ENCODE measurements around the gene IER5L.

IER5L gene

GRCh38 chr9:129150122-129150521, 27.9 kb downstream of the IER5L start:
- DNase-seq (ENCODE audit: low spot score) = no peak
- H3K36me3 Mint-ChIP-seq (ENCODE audit: low read depth) = peaks cover 9% of the 10 kb centered on the region
- peaks cover 5% of the 10 kb centered on the region for H3K4me1 Mint-ChIP-seq (ENCODE audit: low read depth)
- H3K4me3 Mint-ChIP-seq = no peak overlapping the region
- no peaks in the 10 kb centered on the region for H3K27me3 Mint-ChIP-seq (ENCODE audit: low read depth)
- H3K27ac Mint-ChIP-seq = no peak overlapping the region
- no peaks in the 10 kb centered on the region for H3K9me3 Mint-ChIP-seq

GRCh38 chr9:129149442-129149841, 28.6 kb downstream of the IER5L start:
- DNase-seq (ENCODE audit: low spot score) = no peak
- peaks cover 5% of the 10 kb centered on the region for H3K4me1 Mint-ChIP-seq (ENCODE audit: low read depth)
- H3K9me3 Mint-ChIP-seq = no peaks in the 10 kb centered on the region
- no peak overlapping the region for H3K4me3 Mint-ChIP-seq
- peak overlapping the region; percentile 69 for H3K27ac Mint-ChIP-seq
- H3K36me3 Mint-ChIP-seq (ENCODE audit: low read depth) = peaks cover 9% of the 10 kb centered on the region
- no peaks in the 10 kb centered on the region for H3K27me3 Mint-ChIP-seq (ENCODE audit: low read depth)

DNA sequence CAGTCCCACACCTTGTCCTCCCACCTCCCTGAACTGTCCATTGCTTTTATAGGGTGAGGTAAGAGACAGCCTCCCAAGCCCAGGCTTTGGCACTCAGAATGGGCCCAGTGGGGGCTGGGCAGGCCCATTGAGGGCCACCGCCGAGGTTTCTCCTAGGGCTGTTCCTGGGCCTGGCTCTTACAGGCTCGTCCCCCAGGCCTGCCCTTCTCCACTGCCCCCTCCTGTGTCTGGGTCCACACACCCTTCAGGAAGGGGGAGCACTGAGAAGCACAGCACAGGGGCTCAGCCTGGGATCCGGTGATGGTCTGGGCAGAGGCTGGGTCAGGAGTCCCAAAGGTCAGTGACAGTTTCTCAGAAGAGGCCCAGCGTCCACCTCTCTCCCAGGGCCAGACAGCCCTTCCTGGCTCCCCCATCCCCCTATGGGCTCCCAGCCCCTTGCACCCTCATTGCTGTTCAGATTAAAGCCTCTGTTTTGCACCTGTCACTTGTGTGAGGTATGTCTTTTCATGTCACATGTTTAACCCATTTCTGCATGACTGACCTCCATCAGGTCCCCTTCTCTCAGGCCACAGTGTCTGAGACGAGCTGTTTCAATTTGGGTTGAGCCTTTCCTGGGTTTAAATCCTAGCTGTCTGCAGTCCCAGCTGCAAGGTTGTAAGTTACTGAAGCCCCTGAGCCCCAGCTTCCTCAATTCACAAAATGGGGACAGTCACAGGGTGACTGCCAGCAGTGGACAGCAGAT, 29.4 kb downstream of the IER5L start:
- peaks cover 8% of the 10 kb centered on the region for H3K4me1 Mint-ChIP-seq (ENCODE audit: low read depth)
- H3K27ac Mint-ChIP-seq = no peak overlapping the region
- no peak overlapping the region for H3K4me3 Mint-ChIP-seq
- H3K36me3 Mint-ChIP-seq (ENCODE audit: low read depth) = peaks cover 14% of the 10 kb centered on the region
- no peaks in the 10 kb centered on the region for H3K27me3 Mint-ChIP-seq (ENCODE audit: low read depth)
- H3K9me3 Mint-ChIP-seq = no peaks in the 10 kb centered on the region
- DNase-seq (ENCODE audit: low spot score) = no peak

DNA sequence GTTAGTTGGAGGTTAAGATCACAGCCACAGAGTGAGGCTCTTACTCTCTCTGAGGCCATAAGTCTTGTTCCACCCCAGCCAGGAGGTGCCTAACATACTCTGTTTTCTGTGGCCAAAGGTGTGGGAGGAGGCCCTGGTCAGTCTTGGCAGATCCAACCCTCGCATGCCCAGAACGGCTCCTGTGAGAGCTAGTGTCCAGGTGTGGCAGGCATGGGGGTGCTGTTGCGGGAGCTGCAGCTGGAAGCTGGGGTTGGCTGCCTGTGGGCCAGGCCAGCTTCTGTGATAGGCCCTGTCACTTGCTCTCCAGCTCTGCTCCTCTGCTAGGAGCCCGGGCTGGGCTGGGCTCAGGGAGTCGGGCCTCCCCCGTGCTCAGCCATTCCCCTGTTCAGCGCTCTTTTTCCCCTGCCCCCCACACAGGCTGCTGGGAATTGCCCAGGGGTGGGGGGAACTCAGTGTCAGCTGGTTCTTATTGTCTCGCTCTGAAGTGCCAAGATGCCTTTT, 31.6 kb downstream of the IER5L start:
- H3K27me3 Mint-ChIP-seq (ENCODE audit: low read depth) = no peaks in the 10 kb centered on the region
- peaks cover 22% of the 10 kb centered on the region for H3K4me1 Mint-ChIP-seq (ENCODE audit: low read depth)
- H3K27ac Mint-ChIP-seq = peak overlapping the region; percentile 17
- no peak for DNase-seq (ENCODE audit: low spot score)
- peaks cover 21% of the 10 kb centered on the region for H3K36me3 Mint-ChIP-seq (ENCODE audit: low read depth)
- H3K9me3 Mint-ChIP-seq = no peaks in the 10 kb centered on the region
- no peak overlapping the region for H3K4me3 Mint-ChIP-seq

GRCh38 chr9:129145841-129146292, 32.2 kb downstream of the IER5L start:
- Mint-ChIP-seq H3K4me1 (ENCODE audit: low read depth) (peaks cover 27% of the 10 kb centered on the region), H3K27me3 (ENCODE audit: low read depth) (no peaks in the 10 kb centered on the region), H3K27ac (no peak overlapping the region), H3K36me3 (ENCODE audit: low read depth) (peaks cover 21% of the 10 kb centered on the region), H3K4me3 (no peak overlapping the region), H3K9me3 (no peaks in the 10 kb centered on the region)
- DNase-seq (ENCODE audit: low spot score) = no peak

- Mint-ChIP-seq H3K4me1 (ENCODE audit: low read depth) (peaks cover 32% of the 10 kb centered on the region), H3K27me3 (ENCODE audit: low read depth) (no peaks in the 10 kb centered on the region), H3K9me3 (no peaks in the 10 kb centered on the region), H3K27ac (no peak overlapping the region), H3K4me3 (no peak overlapping the region), H3K36me3 (ENCODE audit: low read depth) (peaks cover 21% of the 10 kb centered on the region)
- no peak for DNase-seq (ENCODE audit: low spot score)
Measured at GRCh38 chr9:129145316-129145715, 32.7 kb downstream of the IER5L start.

DNA sequence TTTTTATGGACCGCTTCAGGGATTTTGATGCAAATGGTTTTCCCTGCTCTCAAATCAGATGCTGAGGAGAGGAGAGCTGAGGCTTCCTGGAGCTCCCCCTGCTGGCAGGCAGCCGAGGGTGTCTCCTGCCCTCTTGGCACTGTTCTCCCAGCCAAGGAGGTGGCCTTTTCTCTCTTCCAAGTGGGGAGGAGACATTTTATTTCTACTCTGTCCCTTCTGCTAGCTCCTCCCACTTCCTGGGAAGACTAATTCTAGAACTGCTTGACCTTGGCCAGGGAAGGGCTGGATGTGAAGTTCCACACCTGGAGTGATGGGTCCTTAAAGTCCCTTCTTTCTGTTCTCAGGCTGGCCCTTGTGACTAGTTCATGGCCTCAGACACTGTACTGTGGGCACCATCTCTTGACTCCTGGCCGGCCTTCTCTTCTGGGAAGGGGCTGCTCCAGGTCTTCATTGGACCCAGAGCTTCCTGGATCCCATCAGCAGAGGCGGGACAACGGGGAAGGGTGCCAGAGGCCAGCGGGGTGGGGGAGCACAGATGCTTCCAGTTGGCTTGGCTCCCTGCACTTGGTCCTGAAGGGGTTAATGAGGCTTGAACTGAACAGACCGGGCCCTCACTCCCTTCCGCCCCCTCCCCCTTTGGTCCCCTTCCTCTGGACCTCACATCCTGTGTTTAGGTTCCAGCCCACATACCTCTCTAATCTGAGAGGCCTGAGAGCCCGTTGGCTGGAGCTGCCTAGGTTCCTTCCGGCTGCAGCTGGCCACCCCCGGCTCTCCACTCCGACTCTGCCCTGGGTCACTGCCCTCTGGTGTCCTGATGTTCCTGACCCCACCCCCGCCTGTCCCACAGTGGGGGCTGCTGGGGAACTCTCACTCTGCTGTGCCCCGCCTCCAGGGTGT, 34.8 kb downstream of the IER5L start:
- H3K4me1 Mint-ChIP-seq (ENCODE audit: low read depth) = peaks cover 40% of the 10 kb centered on the region
- peak; percentile 63 for DNase-seq (ENCODE audit: low spot score)
- H3K4me3 Mint-ChIP-seq = peak overlapping the region; percentile 21
- H3K9me3 Mint-ChIP-seq = no peaks in the 10 kb centered on the region
- no peaks in the 10 kb centered on the region for H3K27me3 Mint-ChIP-seq (ENCODE audit: low read depth)
- peaks cover 23% of the 10 kb centered on the region for H3K36me3 Mint-ChIP-seq (ENCODE audit: low read depth)
- H3K27ac Mint-ChIP-seq = peak overlapping the region; percentile 76

- H3K4me3 Mint-ChIP-seq = peak overlapping the region; percentile 29
- H3K27me3 Mint-ChIP-seq (ENCODE audit: low read depth) = no peaks in the 10 kb centered on the region
- H3K4me1 Mint-ChIP-seq (ENCODE audit: low read depth) = peaks cover 40% of the 10 kb centered on the region
- H3K36me3 Mint-ChIP-seq (ENCODE audit: low read depth) = peaks cover 25% of the 10 kb centered on the region
- no peak for DNase-seq (ENCODE audit: low spot score)
- no peaks in the 10 kb centered on the region for H3K9me3 Mint-ChIP-seq
- peak overlapping the region; percentile 76 for H3K27ac Mint-ChIP-seq
Measured at GRCh38 chr9:129142138-129142935, 35.7 kb downstream of the IER5L start.

DNA sequence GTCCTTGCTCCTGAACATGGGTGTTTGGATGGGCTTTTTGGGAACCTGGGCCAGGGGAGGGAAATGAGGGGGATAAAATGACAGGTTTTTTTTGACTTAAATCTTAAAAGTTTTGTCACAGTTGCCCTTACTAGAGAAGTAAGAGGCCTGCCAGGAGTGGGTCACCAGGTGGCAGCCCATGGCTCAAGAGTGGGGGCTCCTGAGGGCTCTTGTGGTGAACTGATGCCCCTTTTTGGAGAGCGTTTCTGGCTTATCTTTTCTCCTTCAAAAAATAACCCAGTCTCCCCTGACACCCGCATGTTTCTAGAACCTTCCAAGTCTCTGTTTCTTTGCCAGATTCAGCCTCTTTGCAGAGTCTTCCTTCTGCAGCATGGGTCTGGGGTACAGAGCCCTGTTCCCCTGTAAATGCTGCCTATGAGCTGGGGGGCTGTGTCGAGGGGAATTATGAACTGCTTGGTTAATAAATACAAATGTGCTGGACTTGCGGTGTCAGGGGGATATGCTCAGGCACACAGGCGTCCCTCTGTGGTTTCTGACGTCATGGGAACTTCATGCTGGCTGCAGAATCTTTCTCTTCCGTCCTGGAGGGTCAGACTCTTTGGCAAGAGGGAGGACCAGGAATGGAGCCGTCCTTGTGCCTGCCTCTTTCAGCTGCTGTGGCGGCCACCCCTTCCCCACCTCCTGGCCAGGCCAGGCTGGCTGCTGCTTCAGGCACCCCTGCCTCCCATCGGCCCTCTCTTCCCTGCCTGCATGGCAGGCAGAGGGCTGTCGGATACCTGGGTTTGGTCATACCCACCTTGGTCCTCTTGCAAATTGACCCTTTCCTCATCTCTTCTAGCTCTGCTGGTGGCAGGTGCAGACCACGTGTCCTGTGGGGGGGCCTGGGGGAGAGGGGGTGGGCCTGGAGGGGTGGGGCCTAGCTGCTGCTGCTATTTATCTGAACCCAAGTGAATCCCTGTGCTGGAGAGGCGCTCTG, 36.7 kb downstream of the IER5L start:
- peak overlapping the region; percentile 87 for H3K4me3 Mint-ChIP-seq
- peaks cover 29% of the 10 kb centered on the region for H3K36me3 Mint-ChIP-seq (ENCODE audit: low read depth)
- peak; percentile 41 for DNase-seq (ENCODE audit: low spot score)
- H3K9me3 Mint-ChIP-seq = no peaks in the 10 kb centered on the region
- H3K27me3 Mint-ChIP-seq (ENCODE audit: low read depth) = no peaks in the 10 kb centered on the region
- H3K27ac Mint-ChIP-seq = peak overlapping the region; percentile 95
- peaks cover 40% of the 10 kb centered on the region for H3K4me1 Mint-ChIP-seq (ENCODE audit: low read depth)

DNA sequence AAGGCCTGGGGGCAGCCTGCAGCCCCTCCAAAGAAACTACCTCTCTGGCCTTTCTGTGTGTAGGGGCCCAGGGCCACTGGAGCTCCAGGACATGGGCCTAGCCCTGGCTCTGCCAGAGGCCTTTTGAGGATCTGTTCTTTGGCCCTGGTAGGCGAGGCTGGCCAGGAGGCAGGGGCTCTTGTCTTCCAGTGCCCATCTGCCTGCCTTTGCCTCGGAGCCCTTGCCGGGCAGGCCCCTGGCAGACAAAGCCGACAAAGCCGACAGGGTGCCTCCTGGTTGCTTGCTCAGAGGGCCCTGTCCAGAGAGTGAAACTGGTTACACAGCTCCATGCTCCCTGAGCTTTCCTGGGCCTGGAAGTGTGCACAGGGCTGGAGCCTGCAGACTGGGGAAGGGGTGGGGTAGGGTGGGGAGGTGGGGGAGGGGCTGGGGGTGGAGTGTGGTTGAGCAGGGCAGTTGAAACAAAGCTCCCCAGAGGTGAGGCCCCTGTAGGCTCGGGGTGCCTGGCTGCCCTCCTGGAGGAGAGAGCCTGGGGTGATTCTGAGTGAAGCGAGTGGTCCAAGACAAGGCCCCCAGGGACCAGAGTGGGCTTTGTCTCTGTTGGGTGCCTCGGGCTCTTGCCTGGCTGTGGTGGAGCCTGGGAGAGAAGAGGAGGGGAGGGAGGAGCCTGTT, 37.5 kb downstream of the IER5L start:
- Mint-ChIP-seq H3K4me3 (peak overlapping the region; percentile 87), H3K9me3 (no peaks in the 10 kb centered on the region), H3K27me3 (ENCODE audit: low read depth) (no peaks in the 10 kb centered on the region), H3K4me1 (ENCODE audit: low read depth) (peaks cover 40% of the 10 kb centered on the region), H3K27ac (peak overlapping the region; percentile 95), H3K36me3 (ENCODE audit: low read depth) (peaks cover 25% of the 10 kb centered on the region)
- no peak for DNase-seq (ENCODE audit: low spot score)

- Mint-ChIP-seq H3K9me3 (no peaks in the 10 kb centered on the region), H3K36me3 (ENCODE audit: low read depth) (peaks cover 30% of the 10 kb centered on the region), H3K27ac (peak overlapping the region; percentile 95), H3K27me3 (ENCODE audit: low read depth) (no peaks in the 10 kb centered on the region), H3K4me3 (peak overlapping the region; percentile 87), H3K4me1 (ENCODE audit: low read depth) (peaks cover 40% of the 10 kb centered on the region)
- peak; percentile 84 for DNase-seq (ENCODE audit: low spot score)
Measured at GRCh38 chr9:129139993-129140396, 38.1 kb downstream of the IER5L start.

DNA sequence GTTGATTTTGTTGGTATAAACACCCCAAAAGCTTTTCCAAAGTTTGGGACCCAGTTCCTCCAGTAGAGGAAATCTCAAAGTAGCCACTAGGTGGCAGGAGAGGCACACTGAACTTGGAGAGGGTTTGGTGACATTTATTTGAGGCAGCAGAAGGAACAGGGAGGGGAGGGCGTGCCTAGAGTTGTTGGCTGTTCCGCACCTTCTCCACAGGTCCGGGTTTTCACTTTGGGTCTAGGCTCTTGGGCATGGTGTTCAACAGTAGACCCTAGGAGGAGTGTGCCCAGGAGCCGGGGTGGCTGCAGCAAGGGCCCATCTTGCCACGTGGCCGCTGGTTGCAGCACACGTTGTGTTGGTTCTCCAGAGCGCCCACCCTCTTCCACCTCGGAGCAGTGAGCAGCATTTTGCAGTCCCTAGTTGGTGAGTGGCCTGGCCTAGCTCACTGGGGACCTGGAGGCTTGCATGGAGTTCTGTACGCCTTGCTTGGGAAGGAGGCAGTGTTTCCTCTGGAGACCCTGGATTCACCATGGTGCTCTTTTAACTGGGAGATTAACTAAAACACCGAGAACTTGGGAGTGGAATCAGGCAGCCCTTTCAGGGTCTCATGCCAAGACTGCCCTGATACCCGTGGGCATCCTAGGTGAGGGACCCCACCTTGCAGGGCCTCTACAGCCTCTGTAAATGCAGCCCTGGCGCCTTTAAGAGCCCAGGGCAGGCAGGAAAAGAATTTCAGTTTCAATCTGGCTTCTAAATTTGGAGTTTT, 38.6 kb downstream of the IER5L start:
- Mint-ChIP-seq H3K27me3 (ENCODE audit: low read depth) (no peaks in the 10 kb centered on the region), H3K36me3 (ENCODE audit: low read depth) (peaks cover 35% of the 10 kb centered on the region), H3K4me1 (ENCODE audit: low read depth) (peaks cover 40% of the 10 kb centered on the region), H3K4me3 (peak overlapping the region; percentile 87), H3K27ac (peak overlapping the region; percentile 95), H3K9me3 (no peaks in the 10 kb centered on the region)
- DNase-seq (ENCODE audit: low spot score) = peak; percentile 75

All from T-helper 2 cell treated with Interferon-gamma antibody and Interleukin-4, amounts not matched to agents 5 μg/mL and 100 μg/mL, for 36 hours (primary cell).